IMR-90 (cell line): ENCODE measurements around the gene GPR137. TPM values are rescaled to one million over a fixed set of nuclear protein-coding genes. Genes with fewer than 3 reads are reported as not detected.

Experiments used
- ATAC-seq: fragments of 200-7000 bp; cut with Tn5 transposase; 2 replicates; pipeline ENCODE4 v1.9.1; 2020; ENCODE audit warnings: low read depth, mild to moderate bottlenecking, moderate library complexity
- BruUV-seq: library from RNA; stranded (reverse); fragments of 400-500 nt; replicated peaks from 2 replicates; lab custom pipeline; 2021; lab: Mats Ljungman, UMichigan
- CTCF ChIA-PET: fragments of 300-600 bp; formaldehyde crosslinking; extraction: SDS; loops from one replicate; lab custom pipeline; 2021; ENCODE audit warnings: antibody characterized with exemption; lab: Yijun Ruan, JAX
- POLR2A ChIA-PET: fragments of 300-600 bp; sonication (Branson Sonifier 250); formaldehyde crosslinking; loops from one replicate; lab custom pipeline; 2022; ENCODE audit warnings: antibody characterized with exemption; ENCODE audit not compliant: unreplicated experiment; lab: Charles Lee
- DNase-seq: peaks from one replicate; pipeline ENCODE4 v3.0.0; 2013
- H2AFZ ChIP-seq: replicated peaks from 2 replicates; pipeline ENCODE3; 2013; ENCODE audit warnings: low read length, mild to moderate bottlenecking; ENCODE audit not compliant: poor library complexity
- H2AK5ac ChIP-seq: 2 replicates; pipeline ENCODE4 v1.6.1; 2013; ENCODE audit warnings: low read depth, low read length, inconsistent platforms
- H2AK9ac ChIP-seq: replicated peaks from 2 replicates; pipeline ENCODE3; 2013; ENCODE audit warnings: mild to moderate bottlenecking, low read depth, low read length, moderate library complexity; ENCODE audit not compliant: poor library complexity
- H2BK120ac ChIP-seq: 2 replicates; pipeline ENCODE4 v1.6.1; 2013; ENCODE audit warnings: low read depth, low read length, inconsistent platforms
- H2BK15ac ChIP-seq: 3 replicates; pipeline ENCODE4 v1.6.1; 2013; ENCODE audit warnings: low read depth, low read length, inconsistent platforms
- H2BK20ac ChIP-seq: 2 replicates; pipeline ENCODE4 v1.6.1; 2013; ENCODE audit warnings: low read depth, mild to moderate bottlenecking, inconsistent platforms, low read length, moderate library complexity
- H2BK5ac ChIP-seq: 2 replicates; pipeline ENCODE4 v1.6.1; 2013; ENCODE audit warnings: mild to moderate bottlenecking, low read depth, low read length, inconsistent platforms; ENCODE audit not compliant: poor library complexity, severe bottlenecking
- H3K14ac ChIP-seq: replicated peaks from 2 replicates; pipeline ENCODE4 v1.6.1; 2013; ENCODE audit warnings: low read depth, low read length, inconsistent platforms
- H3K18ac ChIP-seq: 2 replicates; pipeline ENCODE4 v1.6.1; 2013; ENCODE audit warnings: low read depth, low read length, control low read depth
- H3K23ac ChIP-seq: 2 replicates; pipeline ENCODE4 v1.6.1; 2013; ENCODE audit warnings: low read depth, low read length, inconsistent platforms
- H3K27ac ChIP-seq: 2 replicates; pipeline ENCODE4 v1.5.1; 2013; ENCODE audit warnings: mild to moderate bottlenecking, control low read depth, low read length; ENCODE audit not compliant: insufficient read depth
- H3K27me3 ChIP-seq: 2 replicates; pipeline ENCODE4 v1.6.1; 2013; ENCODE audit warnings: low read length; ENCODE audit not compliant: control insufficient read depth, insufficient read depth
- H3K36me3 ChIP-seq: 2 replicates; pipeline ENCODE4 v1.6.1; 2013; ENCODE audit warnings: low read length, mixed read lengths; ENCODE audit not compliant: control insufficient read depth, insufficient read depth
- H3K4ac ChIP-seq: 2 replicates; pipeline ENCODE4 v1.6.1; 2013; ENCODE audit warnings: low read depth, low read length, inconsistent platforms
- H3K4me1 ChIP-seq: 2 replicates; pipeline ENCODE4 v1.6.1; 2013; ENCODE audit warnings: low read length, mixed read lengths; ENCODE audit not compliant: control insufficient read depth, insufficient read depth
- H3K4me2 ChIP-seq: 2 replicates; pipeline ENCODE4 v1.6.1; 2013; ENCODE audit warnings: low read depth, mild to moderate bottlenecking, control low read depth, low read length, moderate library complexity
- H3K4me3 ChIP-seq: 2 replicates; pipeline ENCODE4 v1.5.1; 2013; ENCODE audit warnings: low read depth, mild to moderate bottlenecking, control low read depth, low read length, moderate library complexity; ENCODE audit not compliant: insufficient read depth
- H3K56ac ChIP-seq: 2 replicates; pipeline ENCODE4 v1.6.1; 2013; ENCODE audit warnings: low read length, inconsistent platforms; ENCODE audit not compliant: insufficient read depth; ENCODE audit errors: extremely low read depth
- H3K79me1 ChIP-seq, 2 experiments: 2 replicates each; pipeline ENCODE4 v1.6.1; 2013; ENCODE audit warnings: low read length in 2 of 2, inconsistent platforms in 1 of 2, low read depth in 1 of 2
- H3K9ac ChIP-seq: 2 replicates; pipeline ENCODE4 v1.6.1; 2013; ENCODE audit warnings: low read depth, low read length, control low read depth
- H3K9me1 ChIP-seq: 2 replicates; pipeline ENCODE4 v1.6.1; 2013; ENCODE audit warnings: low read length, inconsistent platforms; ENCODE audit not compliant: insufficient read depth
- H3K9me3 ChIP-seq: 2 replicates; pipeline ENCODE4 v1.6.1; 2013; ENCODE audit warnings: low read length; ENCODE audit not compliant: control insufficient read depth, insufficient read depth
- H4K20me1 ChIP-seq: 2 replicates; pipeline ENCODE4 v1.6.1; 2013; ENCODE audit warnings: low read length, inconsistent platforms; ENCODE audit not compliant: insufficient read depth
- H4K5ac ChIP-seq: 2 replicates; pipeline ENCODE4 v1.6.1; 2013; ENCODE audit warnings: mild to moderate bottlenecking, low read depth, low read length, control low read depth
- H4K8ac ChIP-seq, 2 experiments: 2 replicates each; pipeline ENCODE4 v1.6.1; 2013; ENCODE audit warnings: low read depth in 2 of 2, low read length in 2 of 2, control low read depth in 1 of 2, inconsistent platforms in 1 of 2
- H4K91ac ChIP-seq: 2 replicates; pipeline ENCODE4 v1.6.1; 2013; ENCODE audit warnings: low read depth, low read length, inconsistent platforms; ENCODE audit not compliant: insufficient read depth
- CHD1 ChIP-seq: IDR thresholded peaks from 2 replicates; pipeline ENCODE4 v1.6.1; 2012; ENCODE audit warnings: low read depth, low read length, improper control_type of control experiment
- FOS ChIP-seq: fragments of 150-350 bp; IDR thresholded peaks from 2 replicates; pipeline ENCODE4 v1.6.1; 2016; ENCODE audit warnings: low read depth, low read length
- MAFK ChIP-seq: IDR thresholded peaks from 2 replicates; pipeline ENCODE4 v1.6.1; 2012; ENCODE audit warnings: low read depth, low read length, improper control_type of control experiment
- MXI1 ChIP-seq: IDR thresholded peaks from 2 replicates; pipeline ENCODE4 v1.6.1; 2012; ENCODE audit warnings: low read depth, mild to moderate bottlenecking, low read length, moderate library complexity, borderline replicate concordance
- RFX5 ChIP-seq: IDR thresholded peaks from 2 replicates; pipeline ENCODE4 v1.8.0; 2012; ENCODE audit warnings: low read depth, mild to moderate bottlenecking, low read length, moderate library complexity
- WGBS, 2 experiments: methylation state at CpG; one replicate each; pipeline versions ENCODE4 v1.1.5 to v1.1.7; 2013; ENCODE audit warnings: missing lambda C conversion rate in 2 of 2; ENCODE audit not compliant: insufficient read length in 1 of 2; ENCODE audit errors: extremely low coverage in 2 of 2; 5-methylcytosine and 5-hydroxymethylcytosine counted together
- dilution Hi-C: fragments of 300-500 bp; cut with HindIII; formaldehyde crosslinking; loops from one replicate; pipeline ENCODE4 v1.14.3; 2018; ENCODE audit warnings: low sequenced_read_pairs; ENCODE audit not compliant: unreplicated experiment
- in situ Hi-C: fragments of 300-500 bp; cut with MboI; formaldehyde crosslinking; loops from 3 replicates; pipeline ENCODE4 v1.14.3; 2019; ENCODE audit warnings: low sequenced_read_pairs, inconsistent platforms, mixed read lengths
- intact Hi-C: fragments of 100-400 bp; cut with micrococcal nuclease; formaldehyde crosslinking; loops from 2 replicates; pipeline ENCODE4 v1.10.0; 2022
- polyA plus RNA-seq, 3 experiments: library from polyadenylated mRNA; depleted of rRNA; stranded (reverse); fragments of >200 nt; gene quantifications; 2 replicates each; pipeline ENCODE4 v1.2.3, GENCODE V29; 2012; ENCODE audit warnings: low replicate concordance in 1 of 3
- total RNA-seq: library from RNA; depleted of rRNA; stranded (reverse); fragments of >200 nt; gene quantifications from 2 replicates; pipeline ENCODE4 v1.2.3, GENCODE V29; 2012

The GPR137 gene
- total and polyA plus RNA-seq, 2 of the 4 experiments (the other 2 are of a cell fraction): 3.6 to 26.0 TPM

DNA sequence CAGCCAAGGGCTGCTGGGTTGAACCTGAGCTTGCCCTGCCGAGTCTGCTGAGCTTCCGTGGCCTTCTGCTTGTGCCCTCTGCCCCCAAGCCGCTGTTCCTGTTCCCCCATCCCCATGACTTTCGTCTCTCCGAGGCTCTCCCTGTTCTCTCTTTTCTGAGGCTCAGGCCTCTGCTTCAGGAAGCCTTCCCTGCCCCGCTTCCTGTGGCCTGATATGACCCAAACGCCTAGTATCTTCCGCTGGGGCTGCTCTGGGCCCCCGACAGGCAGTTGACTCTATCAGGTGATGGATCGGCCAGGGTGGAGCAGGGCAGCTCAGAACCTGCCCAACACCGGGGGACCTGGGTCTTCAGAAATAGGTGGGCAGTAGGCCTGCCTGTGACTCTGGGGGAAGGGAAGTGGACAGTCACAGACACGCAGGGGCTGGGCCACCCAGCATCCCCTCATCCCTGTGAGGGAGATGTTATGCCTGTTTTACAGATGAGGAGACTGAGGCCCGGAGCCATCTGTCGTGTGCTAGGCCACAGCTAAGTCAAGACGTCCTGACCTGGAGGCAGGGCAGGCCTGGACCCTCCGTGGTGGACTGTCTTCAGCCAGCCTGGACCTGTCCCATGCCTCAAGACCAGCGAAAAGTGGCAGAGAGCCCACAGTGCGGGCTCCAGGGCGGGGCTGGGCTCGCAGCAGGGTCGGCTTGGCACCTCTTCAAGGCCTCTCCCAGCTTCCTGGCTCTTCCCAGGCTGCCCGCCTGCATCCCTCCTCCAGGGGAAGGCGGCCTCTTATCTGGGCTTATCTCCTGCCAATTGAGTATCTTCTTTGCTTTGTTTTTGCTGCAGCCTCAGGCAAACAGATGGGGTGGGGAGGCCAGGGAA lies 17.4 kb upstream of the GPR137 start:
- H2BK120ac ChIP-seq: peak overlapping the region; percentile 67; the same call in 1 of the 2 replicates
- peak overlapping the region; percentile 96 for H2AFZ ChIP-seq
- BruUV-seq: no TSS peak
- peak overlapping the region; percentile 56; the same call in 1 of the 2 replicates for H3K4me3 ChIP-seq
- H3K79me1 ChIP-seq: peaks cover 9 to 34% of the 10 kb centered on the region in 2 experiments
- H3K27me3 ChIP-seq: no peaks in the 10 kb centered on the region
- peak overlapping the region; percentile 88 for H3K4ac ChIP-seq
- ATAC-seq (peak; percentile 0), DNase-seq (peak; percentile 48)
- peak overlapping the region; percentile 51 for H4K5ac ChIP-seq
- 67% methylated on average over 13 of the region's 23 CpGs; no CpG with 5 or more reads in 1 of the 2 experiments for WGBS, 2 experiments
- peak overlapping the region; percentile 76 for H3K27ac ChIP-seq
- peak overlapping the region; percentile 61 for H2BK5ac ChIP-seq
- H2AK9ac ChIP-seq: peak overlapping the region; percentile 90
- peak overlapping the region; percentile 75 for H3K9ac ChIP-seq
- H3K18ac ChIP-seq: no peak overlapping the region; the same call in 1 of the 2 replicates
- H3K4me2 ChIP-seq: peak overlapping the region; percentile 73
- intact Hi-C loops (no loop called here), in situ Hi-C loops (no loop called here), dilution Hi-C loops (no loop called here)
- peaks cover 5% of the 10 kb centered on the region; the same call in 1 of the 2 replicates for H3K9me1 ChIP-seq
- TF ChIP-seq RFX5 (no peak), MXI1 (no peak), CHD1 (no peak), FOS (no peak), MAFK (no peak)
- CTCF ChIA-PET: interaction anchor here (1.5 kb wide), 1 partner anchor 9 kb away, joined by 3 read pairs; no protein-coding TSS in a partner anchor
- H2BK15ac ChIP-seq: 0 out of 3 replicates have a peak overlapping the region, but pooled peaks have one; percentile 39
- peaks cover 12% of the 10 kb centered on the region; the same call in 1 of the 2 replicates for H3K36me3 ChIP-seq
- H3K4me1 ChIP-seq: peaks cover 14% of the 10 kb centered on the region
- H2BK20ac ChIP-seq: no peak overlapping the region; the same call in 1 of the 2 replicates
- POLR2A ChIA-PET: interaction anchor here (1.2 kb wide), 1 partner anchor 19 kb away, joined by 3 read pairs; no protein-coding TSS in a partner anchor
- H2AK5ac ChIP-seq: peak overlapping the region; percentile 94
- H3K14ac ChIP-seq: peak overlapping the region; percentile 87
- H3K23ac ChIP-seq: peak overlapping the region; percentile 73
- H4K20me1 ChIP-seq: no peaks in the 10 kb centered on the region; the same call in 1 of the 2 replicates
- peak overlapping the region; percentile 94; the same call in 1 of the 2 replicates for H4K91ac ChIP-seq
- peak overlapping the region; percentile 77 to 96 for H4K8ac ChIP-seq
- H3K9me3 ChIP-seq: no peaks in the 10 kb centered on the region
- peak overlapping the region; percentile 82; the same call in 1 of the 2 replicates for H3K56ac ChIP-seq
